NCI-H146 (cell line): Measurements from ENCODE around the gene RABGAP1L.
"Not testable (repeated sequence)": the region's sequence is repeated elsewhere in the genome, so short reads cannot be mapped to it uniquely, and the experiment has no call there.

Experiments
- DNase-seq: peaks from one replicate; lab custom pipeline; 2025; lab: John Stamatoyannopoulos, UW

The RABGAP1L gene

GRCh38 chr1:174998569-174999215 is 839.4 kb downstream of the RABGAP1L start:
- DNase-seq: peak; percentile 76

- peak; percentile 99 for DNase-seq
Measured at GRCh38 chr1:174999216-174999935, 840.1 kb downstream of the RABGAP1L start.

GRCh38 chr1:174999936-175000696 is 840.8 kb downstream of the RABGAP1L start, which contains the start of gene CACYBP:
CACYBP (plus strand) TSS chr1:174999947; CDS start chr1:175000181, 234 bp downstream.
- peak; percentile 60 for DNase-seq

- DNase-seq: no peak
Measured at GRCh38 chr1:175000697-175001187, 841.4 kb downstream of the RABGAP1L start.

- no peak for DNase-seq
Measured at GRCh38 chr1:175002910-175003517, 843.7 kb downstream of the RABGAP1L start.

GRCh38 chr1:175003521-175003920 is 844.2 kb downstream of the RABGAP1L start:
- no peak for DNase-seq

- no peak for DNase-seq
Measured at GRCh38 chr1:175005085-175005783, 845.9 kb downstream of the RABGAP1L start.

- no peak for DNase-seq
Measured at GRCh38 chr1:175009532-175009931, 850.2 kb downstream of the RABGAP1L start.

- DNase-seq: no peak
Measured at GRCh38 chr1:175013445-175013844, 854.1 kb downstream of the RABGAP1L start.

- DNase-seq: no peak
Measured at GRCh38 chr1:175015243-175015642, 855.9 kb downstream of the RABGAP1L start.

- no peak for DNase-seq
Measured at GRCh38 chr1:175019524-175019923, 860.2 kb downstream of the RABGAP1L start.

- peak; percentile 98 for DNase-seq
Measured at GRCh38 chr1:175023043-175023921, 864.0 kb downstream of the RABGAP1L start, which contains the start of gene MRPS14. MRPS14 (minus strand) TSS chr1:175023425; CDS start chr1:175023408, 17 bp downstream.

- DNase-seq: not testable (repeated sequence)
Measured at GRCh38 chr1:175023922-175024242, 864.6 kb downstream of the RABGAP1L start.

GRCh38 chr1:175024773-175025172 is 865.5 kb downstream of the RABGAP1L start:
- DNase-seq: no peak

- DNase-seq: peak; percentile 75
Measured at GRCh38 chr1:175033953-175034352, 874.6 kb downstream of the RABGAP1L start.

GRCh38 chr1:175034775-175035174 is 875.5 kb downstream of the RABGAP1L start:
- DNase-seq: no peak

GRCh38 chr1:175035865-175036264 is 876.5 kb downstream of the RABGAP1L start:
- no peak for DNase-seq

GRCh38 chr1:175036476-175036875 is 877.2 kb downstream of the RABGAP1L start:
- DNase-seq: no peak

- DNase-seq: no peak
Measured at GRCh38 chr1:175037416-175037815, 878.1 kb downstream of the RABGAP1L start.

GRCh38 chr1:175040324-175040879 is 881.1 kb downstream of the RABGAP1L start:
- DNase-seq: peak; percentile 27
